B cell (primary cell): ENCODE results near the gene P2RX7.

Experiments
- CTCF ChIP-seq: fragments of 200-600 bp; IDR thresholded peaks from one replicate; pipeline ENCODE4 v1.8.0; 2022; ENCODE audit warnings: antibody characterized with exemption, mild to moderate bottlenecking
- EZH2 ChIP-seq: IDR thresholded peaks from 2 replicates; pipeline ENCODE4 v1.6.1; 2012; ENCODE audit warnings: borderline replicate concordance, low read depth, mild to moderate bottlenecking, moderate library complexity, low read length; ENCODE audit not compliant: insufficient read depth, poor library complexity, severe bottlenecking

GRCh38 chr12:121115530-121115929 lies 17.1 kb upstream of the P2RX7 start:
- no peak for TF ChIP-seq CTCF
- no peak for TF ChIP-seq EZH2
